Mesothelial cell of epicardium (in vitro differentiated cells): Measurements from ENCODE around the gene RXFP1. TPM values are rescaled to one million over a fixed set of nuclear protein-coding genes. Genes with fewer than 3 reads are reported as not detected.

Experiments used
- DNase-seq, 2 experiments: peaks; one replicate each; pipeline ENCODE4 v3.0.0; 2021; ENCODE audit warnings: low spot score in 2 of 2; ENCODE audit not compliant: unreplicated experiment in 2 of 2
- H3K27ac Mint-ChIP-seq: 2 replicates; pipeline ENCODE4 v1.8.0; 2021; ENCODE audit warnings: mixed read lengths
- H3K27me3 Mint-ChIP-seq: 2 replicates; pipeline ENCODE4 v1.8.0; 2021; ENCODE audit warnings: low read depth, mixed read lengths
- H3K36me3 Mint-ChIP-seq: 2 replicates; pipeline ENCODE4 v1.8.0; 2021; ENCODE audit warnings: mixed read lengths
- H3K4me1 Mint-ChIP-seq: 2 replicates; pipeline ENCODE4 v1.8.0; 2021; ENCODE audit warnings: mixed read lengths
- H3K4me3 Mint-ChIP-seq: 2 replicates; pipeline ENCODE4 v1.8.0; 2021; ENCODE audit warnings: mild to moderate bottlenecking, moderate library complexity, mixed read lengths
- H3K9me3 Mint-ChIP-seq: 2 replicates; pipeline ENCODE4 v1.8.0; 2021; ENCODE audit warnings: mixed read lengths
- CTCF ChIP-seq: fragments of 200-600 bp; sonication (generic); IDR thresholded peaks from one replicate; pipeline ENCODE4 v1.5.0; 2021; ENCODE audit warnings: antibody characterized with exemption; ENCODE audit not compliant: unreplicated experiment
- total RNA-seq: library from RNA; stranded (reverse); gene quantifications from 3 replicates; pipeline ENCODE4 v1.2.1, GENCODE V29; 2021

The RXFP1 gene
- total RNA-seq, 1 donor from 2014 or later = 0.07 TPM

DNA sequence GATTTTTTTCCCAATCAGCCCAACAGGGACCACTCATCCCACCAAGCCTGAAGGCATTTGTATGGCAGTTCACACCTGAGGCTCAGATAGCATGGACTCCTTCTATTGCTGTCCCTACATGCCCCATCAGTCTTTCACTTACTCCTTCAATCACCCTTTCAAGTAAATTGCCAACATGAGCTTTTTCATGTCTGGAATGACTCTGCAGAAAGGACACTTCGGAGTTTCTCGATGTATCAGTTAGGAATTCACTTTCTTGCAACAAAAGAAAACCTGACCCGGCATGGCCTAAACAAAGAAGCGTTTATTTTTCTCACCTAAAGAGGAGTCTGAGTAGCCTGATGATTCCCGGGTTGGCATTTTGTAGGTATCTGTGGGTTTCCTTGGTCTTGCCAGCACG is 38.6 kb downstream of the RXFP1 start:
- no peaks in the 10 kb centered on the region for H3K36me3 Mint-ChIP-seq
- no peak overlapping the region for H3K4me3 Mint-ChIP-seq
- peaks cover 2% of the 10 kb centered on the region for H3K9me3 Mint-ChIP-seq
- TF ChIP-seq CTCF = no peak
- no peaks in the 10 kb centered on the region for H3K27me3 Mint-ChIP-seq
- no peak for DNase-seq
- H3K27ac Mint-ChIP-seq = no peak overlapping the region
- no peaks in the 10 kb centered on the region for H3K4me1 Mint-ChIP-seq

DNA sequence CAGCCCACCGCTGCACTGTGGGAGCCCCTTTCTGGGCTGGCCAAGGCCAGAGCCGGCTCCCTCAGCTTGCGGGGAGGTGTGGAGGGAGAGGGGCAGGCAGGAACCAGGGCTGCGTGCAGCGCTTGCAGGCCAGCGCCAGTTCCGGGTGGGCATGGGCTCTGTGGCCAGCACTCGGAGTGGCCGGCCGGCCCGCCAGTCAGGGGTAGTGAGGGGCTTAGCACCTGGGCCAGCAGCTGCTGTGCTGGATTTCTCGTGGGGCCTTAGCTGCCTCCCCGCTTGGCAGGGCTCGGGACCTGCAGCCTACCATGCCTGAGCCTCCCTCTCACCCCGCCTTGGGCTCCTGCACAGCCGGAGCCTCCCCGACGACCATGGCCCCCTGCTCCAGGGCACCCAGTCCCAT is 45.2 kb downstream of the RXFP1 start:
- Mint-ChIP-seq H3K27me3 (peaks cover 9% of the 10 kb centered on the region), H3K4me1 (no peaks in the 10 kb centered on the region), H3K4me3 (no peak overlapping the region), H3K36me3 (no peaks in the 10 kb centered on the region), H3K27ac (no peak overlapping the region), H3K9me3 (peaks cover 5% of the 10 kb centered on the region)
- no peak for TF ChIP-seq CTCF
- no peak for DNase-seq

- Mint-ChIP-seq H3K9me3 (no peaks in the 10 kb centered on the region), H3K36me3 (no peaks in the 10 kb centered on the region), H3K27me3 (peaks cover 17% of the 10 kb centered on the region), H3K4me3 (no peak overlapping the region), H3K27ac (no peak overlapping the region), H3K4me1 (no peaks in the 10 kb centered on the region)
- TF ChIP-seq CTCF = no peak
- no peak for DNase-seq
Observed at GRCh38 chr4:158571736-158572135, 50.1 kb downstream of the RXFP1 start.

DNA sequence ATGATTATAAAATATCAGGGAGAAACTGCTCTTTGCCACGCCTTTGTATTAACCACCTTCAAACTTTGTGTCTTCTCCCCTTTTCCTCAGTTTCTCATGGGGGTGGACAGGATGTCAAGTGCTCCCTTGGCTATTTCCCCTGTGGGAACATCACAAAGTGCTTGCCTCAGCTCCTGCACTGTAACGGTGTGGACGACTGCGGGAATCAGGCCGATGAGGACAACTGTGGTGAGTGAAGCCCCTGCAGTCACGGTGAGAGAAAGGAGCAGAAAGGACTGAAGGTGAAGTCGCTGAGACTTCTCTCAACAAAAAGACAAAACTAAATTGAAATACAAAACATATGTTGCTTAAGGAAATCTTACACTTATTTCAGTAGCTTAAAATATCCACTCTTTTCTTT is 50.9 kb downstream of the RXFP1 start:
- H3K4me3 Mint-ChIP-seq = no peak overlapping the region
- H3K36me3 Mint-ChIP-seq = no peaks in the 10 kb centered on the region
- no peak overlapping the region for H3K27ac Mint-ChIP-seq
- H3K4me1 Mint-ChIP-seq = no peaks in the 10 kb centered on the region
- TF ChIP-seq CTCF = no peak
- no peaks in the 10 kb centered on the region for H3K9me3 Mint-ChIP-seq
- peaks cover 17% of the 10 kb centered on the region for H3K27me3 Mint-ChIP-seq
- no peak for DNase-seq

DNA sequence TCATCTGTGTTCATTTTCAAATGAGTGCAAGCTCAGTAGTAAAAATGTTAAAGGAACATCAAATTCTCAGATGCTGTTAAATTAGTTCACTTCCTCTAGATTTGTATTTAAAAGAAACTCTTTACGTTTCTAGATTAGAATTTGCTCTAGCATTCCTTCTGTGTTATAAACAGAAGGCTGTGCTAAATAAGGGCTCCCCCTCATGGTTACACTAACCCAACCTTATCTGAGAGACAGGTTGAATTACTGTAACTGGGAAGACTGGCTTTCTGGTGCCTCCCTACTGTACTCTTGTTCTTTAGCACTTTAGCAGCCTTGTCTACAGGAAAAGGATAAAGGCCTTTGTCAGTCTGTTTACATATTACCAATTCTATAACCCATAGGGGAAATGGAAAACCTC is 56.8 kb downstream of the RXFP1 start:
- no peaks in the 10 kb centered on the region for H3K27me3 Mint-ChIP-seq
- no peaks in the 10 kb centered on the region for H3K4me1 Mint-ChIP-seq
- H3K27ac Mint-ChIP-seq = no peak overlapping the region
- TF ChIP-seq CTCF = no peak
- peaks cover 3% of the 10 kb centered on the region for H3K9me3 Mint-ChIP-seq
- H3K36me3 Mint-ChIP-seq = no peaks in the 10 kb centered on the region
- DNase-seq = no peak
- H3K4me3 Mint-ChIP-seq = no peak overlapping the region

GRCh38 chr4:158580064-158580463 is 58.4 kb downstream of the RXFP1 start:
- Mint-ChIP-seq H3K9me3 (peaks cover 3% of the 10 kb centered on the region), H3K27me3 (no peaks in the 10 kb centered on the region), H3K36me3 (no peaks in the 10 kb centered on the region), H3K4me1 (peaks cover 3% of the 10 kb centered on the region), H3K27ac (no peak overlapping the region), H3K4me3 (no peak overlapping the region)
- DNase-seq = no peak
- no peak for TF ChIP-seq CTCF
